GM08714 (cell line): ENCODE measurements around the gene SOX6.
"Not testable (repeated sequence)": the region's sequence is repeated elsewhere in the genome, so short reads cannot be mapped to it uniquely, and the experiment has no call there.

ENCODE experiments used
- H3K4me3 ChIP-seq: fragments of 200-500 bp; sonication (Bioruptor generic); 2 replicates; pipeline ENCODE4 v1.5.1; 2014; ENCODE audit warnings: mild to moderate bottlenecking, low read length, inconsistent platforms
- ZNF274 ChIP-seq: IDR thresholded peaks from 2 replicates; pipeline ENCODE4 v1.6.1; 2012; ENCODE audit warnings: mild to moderate bottlenecking, low read depth, low read length

The SOX6 gene

DNA sequence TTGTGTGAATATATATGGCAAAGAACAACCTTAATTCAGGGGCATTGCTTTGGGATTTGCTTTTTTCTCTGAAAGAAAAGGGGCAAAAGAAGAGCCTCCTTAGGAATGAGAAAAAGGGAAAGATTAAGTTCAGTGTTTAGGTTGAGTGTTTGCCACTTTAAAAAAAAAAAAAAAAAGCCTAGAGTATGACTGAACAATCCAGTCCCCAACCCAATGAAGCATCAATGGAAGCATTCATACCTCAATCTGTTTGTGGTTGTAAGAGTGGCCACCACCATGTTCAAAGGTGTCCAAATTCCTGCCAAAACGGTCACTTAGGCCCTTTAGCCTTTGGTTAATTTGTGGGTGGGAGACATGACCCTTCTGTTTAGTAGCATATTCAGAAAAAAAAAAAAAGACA is 260.6 kb downstream of the SOX6 start:
- no peak for TF ChIP-seq ZNF274
- no peak overlapping the region for H3K4me3 ChIP-seq

DNA sequence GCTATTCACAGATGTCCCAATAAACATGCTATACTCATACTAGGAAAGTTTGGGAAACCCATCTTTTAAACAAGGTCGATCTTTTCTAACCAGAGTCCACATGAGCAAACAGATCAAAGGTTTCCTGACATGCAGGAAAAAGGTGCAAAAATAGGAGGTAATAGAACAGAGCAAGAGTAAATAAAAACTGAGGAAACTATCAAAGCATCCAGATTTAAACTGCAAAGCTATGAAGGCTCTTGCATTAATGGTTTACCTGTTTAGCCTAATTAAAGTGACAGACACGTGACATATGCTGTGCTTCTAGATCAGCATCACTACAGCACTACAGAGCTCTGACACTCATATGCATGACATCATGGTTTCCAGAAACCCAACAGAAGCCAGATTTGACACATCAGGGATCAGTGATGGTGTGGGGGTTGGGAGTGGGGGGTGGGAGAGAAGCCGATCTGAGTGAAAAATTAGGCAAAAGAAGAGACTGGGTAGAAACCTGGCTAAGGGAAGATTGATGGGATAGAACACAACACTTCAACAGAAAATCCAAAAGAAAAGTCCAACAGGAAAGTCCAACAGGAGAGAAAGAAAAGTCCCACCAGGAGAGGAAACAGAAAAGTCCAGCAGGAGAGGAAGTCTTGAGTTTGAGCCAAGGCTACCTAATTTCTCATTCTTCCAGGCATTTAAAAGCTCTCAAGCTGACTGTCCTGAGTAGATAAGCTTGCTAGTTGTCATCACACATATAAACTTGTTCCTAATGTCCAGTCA is 262.3 kb downstream of the SOX6 start:
- no peak overlapping the region for H3K4me3 ChIP-seq
- no peak for TF ChIP-seq ZNF274

DNA sequence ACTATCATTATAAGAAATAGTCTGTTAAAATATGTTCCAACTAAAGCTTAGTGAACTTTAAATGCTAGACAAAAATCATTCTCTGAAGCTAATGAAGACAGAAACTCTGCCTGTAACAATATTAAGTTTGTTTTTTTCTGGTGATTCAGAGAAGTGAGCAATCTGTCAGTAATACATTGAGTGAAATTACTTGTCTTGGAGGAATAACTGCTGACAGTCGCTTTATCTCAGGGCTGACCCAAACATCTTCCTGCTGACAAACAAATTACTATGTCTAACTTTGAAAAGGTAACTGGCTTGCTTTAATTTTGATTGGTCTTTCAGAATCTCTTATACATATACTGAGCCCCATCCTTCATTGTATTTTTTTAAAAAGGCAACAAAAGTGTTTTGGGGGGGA is 264.5 kb downstream of the SOX6 start:
- TF ChIP-seq ZNF274 = no peak
- no peak overlapping the region for H3K4me3 ChIP-seq

DNA sequence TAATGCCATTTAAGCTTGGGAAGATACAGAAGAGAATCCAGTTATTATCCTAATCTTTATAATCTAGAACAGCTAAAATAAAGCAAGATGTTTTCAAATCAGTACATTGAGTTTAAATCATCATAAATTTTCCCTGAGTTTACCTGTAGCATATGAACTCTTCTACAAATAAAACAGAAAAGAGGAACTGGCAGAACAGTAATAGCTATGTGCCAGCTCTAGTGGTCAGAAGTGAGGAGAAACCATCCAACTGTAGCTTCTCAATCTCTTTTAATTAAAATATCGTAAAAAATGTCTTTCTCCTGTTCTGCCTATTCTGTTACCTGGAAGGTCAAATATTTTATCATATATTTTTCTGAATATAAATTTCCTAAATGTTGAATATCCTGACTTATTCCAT is 266.9 kb downstream of the SOX6 start:
- no peak for TF ChIP-seq ZNF274
- no peak overlapping the region for H3K4me3 ChIP-seq

DNA sequence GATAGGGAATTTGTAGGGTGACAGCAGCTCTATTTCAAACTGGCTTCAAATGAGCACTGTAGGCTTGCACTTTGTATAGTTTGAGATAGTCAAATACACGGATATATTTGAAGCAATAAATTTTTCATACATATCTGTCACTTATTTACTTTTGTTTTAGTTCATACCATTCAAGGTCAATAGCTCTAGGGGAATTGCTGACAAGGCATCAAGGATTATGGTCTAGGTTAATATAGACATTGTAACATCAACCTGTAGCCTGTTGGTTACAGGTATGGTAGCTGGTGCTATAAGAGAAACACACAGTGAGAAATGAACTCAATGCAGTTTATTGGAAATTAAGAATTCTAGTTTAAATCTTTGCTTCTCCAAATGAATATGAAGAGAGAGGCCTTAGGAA is 267.6 kb downstream of the SOX6 start:
- no peak for TF ChIP-seq ZNF274
- no peak overlapping the region for H3K4me3 ChIP-seq

DNA sequence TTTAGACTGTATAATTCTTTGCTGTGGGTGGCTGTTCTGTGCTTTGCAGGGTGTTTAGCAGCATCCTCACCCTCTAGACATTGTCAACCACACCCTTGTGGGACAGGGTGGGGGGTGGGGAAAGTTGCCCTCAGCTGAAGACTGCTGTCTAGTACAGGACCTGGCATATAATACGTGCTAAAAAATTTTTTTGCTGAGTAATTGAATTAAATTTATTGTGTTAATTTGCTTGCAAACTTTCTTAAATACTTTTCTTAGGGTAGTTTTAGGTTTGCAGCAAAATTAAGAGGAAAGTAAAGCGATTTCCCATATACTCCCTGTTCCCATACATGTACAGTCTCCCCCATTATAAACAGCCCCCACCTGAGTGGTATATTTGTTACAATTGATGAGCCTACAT is 268.5 kb downstream of the SOX6 start:
- H3K4me3 ChIP-seq = no peak overlapping the region
- no peak for TF ChIP-seq ZNF274

DNA sequence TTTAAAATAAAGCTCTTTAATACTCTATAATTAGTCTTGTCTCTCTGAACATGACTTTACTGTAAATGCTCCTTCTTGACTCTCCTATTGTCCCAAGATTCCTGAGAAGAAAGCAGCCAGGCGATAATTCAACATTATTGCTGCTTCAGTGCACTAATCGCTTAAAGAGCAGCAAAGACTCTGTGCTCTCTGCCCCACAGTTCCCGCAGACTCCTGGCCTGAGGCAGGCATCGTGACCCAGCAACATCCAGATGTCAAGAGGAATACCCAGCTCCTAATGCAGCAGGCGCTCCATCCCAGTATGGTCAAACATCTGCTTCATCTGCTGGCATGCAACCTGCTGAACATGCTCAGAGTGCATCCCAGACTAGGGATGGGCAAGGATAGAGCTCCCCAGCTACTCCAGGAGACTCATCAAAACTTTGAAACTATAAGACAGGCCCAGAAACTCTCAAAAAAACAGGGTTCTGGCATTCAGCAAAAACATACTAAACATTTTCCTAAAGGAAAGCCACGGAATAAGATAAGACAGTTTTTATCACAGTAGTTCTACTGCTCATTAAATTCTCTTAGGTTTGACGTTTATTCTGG is 270.0 kb downstream of the SOX6 start:
- no peak overlapping the region for H3K4me3 ChIP-seq
- no peak for TF ChIP-seq ZNF274

DNA sequence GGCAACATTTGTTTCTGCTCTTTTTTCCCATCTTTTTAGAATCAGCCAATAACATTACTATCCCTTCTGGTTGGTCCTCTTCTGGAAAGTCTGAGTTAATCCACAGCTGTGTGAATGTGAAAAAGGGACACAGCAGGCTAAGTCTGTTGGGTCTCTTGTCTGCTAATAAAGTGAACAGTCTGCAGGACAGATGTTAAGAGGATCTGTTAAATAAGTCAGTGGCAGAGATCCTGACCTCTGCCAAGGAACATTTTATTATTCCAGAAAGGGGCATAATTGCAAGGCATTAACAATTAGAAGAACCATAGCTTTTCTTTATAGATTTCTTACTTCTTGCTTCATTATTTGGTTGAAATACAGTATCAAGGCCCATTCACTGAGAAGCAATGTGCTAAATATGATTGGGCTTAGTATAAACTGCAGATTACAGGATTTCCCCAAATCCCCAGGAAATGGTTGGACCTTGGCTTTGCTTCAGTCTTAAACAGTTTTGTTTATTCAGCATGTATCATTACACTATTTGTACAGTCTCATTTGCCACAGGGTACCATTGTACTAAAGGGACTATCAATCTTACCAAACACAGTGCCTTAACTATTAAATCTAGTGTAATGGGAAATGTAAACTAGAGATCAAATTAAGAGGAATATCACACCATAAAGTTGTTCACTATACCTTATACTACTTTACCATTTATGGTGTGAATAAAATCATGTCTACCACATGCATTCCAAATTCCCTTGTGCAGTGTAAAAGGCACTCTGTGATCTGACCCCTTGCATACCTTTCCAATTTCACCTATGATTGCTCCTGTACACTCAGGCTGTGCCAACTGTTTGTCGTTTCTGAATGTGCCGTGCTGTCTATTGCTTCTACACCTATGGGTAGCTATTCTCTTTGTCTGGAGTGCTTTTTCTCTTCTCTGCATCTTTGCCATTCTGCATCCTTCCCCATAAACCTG is 274.0 kb downstream of the SOX6 start:
- H3K4me3 ChIP-seq = no peak overlapping the region
- TF ChIP-seq ZNF274 = no peak

DNA sequence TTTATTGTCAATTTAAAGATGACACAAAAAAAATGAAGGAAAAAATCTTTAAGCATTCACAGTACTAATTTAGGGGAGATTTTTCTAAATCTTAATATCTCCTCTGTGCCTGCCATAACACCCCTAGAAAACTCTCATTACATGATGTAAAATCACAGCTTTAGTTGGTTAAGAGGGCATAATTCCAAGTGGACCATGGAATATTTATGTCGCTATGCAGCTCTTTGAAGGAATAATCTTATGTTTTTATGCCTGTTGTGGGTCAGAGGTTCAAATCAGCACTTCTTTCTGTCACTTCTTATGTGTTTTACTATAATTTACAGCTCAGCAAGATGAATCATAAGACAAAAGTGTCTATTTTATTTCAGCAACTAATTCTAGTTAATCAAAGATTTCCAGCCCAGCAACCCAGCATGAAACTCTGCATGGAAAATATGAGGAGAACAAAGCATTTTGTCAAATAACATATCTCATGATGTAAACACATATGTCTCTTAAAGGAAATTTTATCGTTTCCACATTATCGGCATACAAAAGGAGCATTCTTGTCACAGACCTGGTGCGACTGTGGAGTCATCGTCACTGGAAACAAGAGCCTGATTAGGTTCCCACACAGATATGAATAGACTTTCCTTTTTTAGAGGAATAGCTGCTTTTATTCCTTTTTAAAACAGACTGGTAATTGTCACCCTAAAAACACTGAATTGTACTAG is 274.8 kb downstream of the SOX6 start:
- no peak overlapping the region for H3K4me3 ChIP-seq
- no peak for TF ChIP-seq ZNF274

DNA sequence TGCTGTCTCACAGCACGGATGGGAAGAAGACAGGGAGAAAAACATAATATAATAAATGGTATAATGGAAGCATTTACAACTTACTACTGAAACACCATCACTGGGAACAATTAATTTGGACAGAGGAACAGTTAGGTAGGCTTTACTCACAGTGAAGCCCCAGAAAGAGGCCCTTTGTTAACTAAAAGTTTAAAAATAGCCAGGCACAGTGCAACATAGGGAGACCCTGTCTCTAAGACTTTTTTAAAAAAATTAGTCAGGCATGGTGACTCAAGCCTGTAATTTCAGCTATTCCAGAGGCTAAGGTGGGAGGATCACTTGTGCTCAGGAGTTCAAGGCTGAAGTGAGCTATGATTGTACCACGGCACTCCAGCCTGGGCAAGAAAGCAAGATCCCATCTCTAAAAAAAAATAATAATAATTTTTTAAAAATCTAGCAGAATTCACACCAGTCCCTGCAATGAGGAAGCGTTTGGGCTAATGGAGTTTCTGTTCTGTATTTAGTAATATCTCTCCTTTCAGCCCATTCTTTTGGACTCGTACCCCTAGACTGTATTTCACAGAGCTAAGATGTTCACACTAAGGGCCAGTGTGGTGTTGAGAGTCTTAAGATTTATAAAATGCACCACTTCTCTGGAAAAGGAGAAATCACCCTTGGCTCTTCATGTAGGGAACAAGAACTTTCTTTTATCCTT is 275.5 kb downstream of the SOX6 start:
- H3K4me3 ChIP-seq = no peak overlapping the region
- no peak for TF ChIP-seq ZNF274

DNA sequence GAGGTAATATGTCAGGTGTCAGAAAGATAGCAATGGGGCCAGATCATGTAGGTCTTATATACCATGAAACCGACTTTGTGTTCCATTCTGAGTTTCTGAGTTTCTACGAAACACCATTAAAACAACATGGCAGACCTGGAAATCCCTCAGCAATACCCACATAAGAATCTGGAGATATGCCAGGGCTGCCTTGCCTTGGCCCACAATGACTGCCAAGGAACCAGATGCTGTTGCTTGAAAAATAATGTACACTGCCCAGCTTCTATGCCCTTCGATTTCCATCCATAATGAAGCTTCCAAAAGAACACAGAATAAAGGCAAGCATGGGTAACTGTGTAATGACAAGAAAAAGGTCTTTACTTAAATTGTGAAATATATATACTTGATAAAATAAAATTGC is 277.4 kb downstream of the SOX6 start:
- TF ChIP-seq ZNF274 = no peak

DNA sequence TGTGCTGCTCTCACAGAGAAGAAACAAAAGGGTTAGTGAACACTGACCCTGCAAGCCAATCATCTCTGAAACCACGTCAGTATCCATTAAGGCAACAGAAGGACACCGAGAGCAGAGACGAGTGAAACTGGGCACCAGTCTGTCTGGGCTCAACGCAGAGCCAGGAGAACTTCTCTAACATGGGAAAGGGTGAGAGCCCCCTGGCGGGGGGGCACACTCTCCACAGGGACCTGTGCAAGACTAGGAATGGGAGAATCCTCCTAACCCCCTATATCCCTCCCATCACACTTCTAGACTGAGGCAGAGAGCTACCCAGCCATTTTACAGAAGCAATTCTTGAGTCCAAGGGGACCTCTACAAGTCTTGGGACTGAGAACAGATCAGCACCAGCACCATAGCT is 285.8 kb downstream of the SOX6 start:
- TF ChIP-seq ZNF274 = no peak
- no peak overlapping the region for H3K4me3 ChIP-seq

More for the DNA sequence above, 277.4 kb downstream of the SOX6 start:
- no peak overlapping the region for H3K4me3 ChIP-seq

DNA sequence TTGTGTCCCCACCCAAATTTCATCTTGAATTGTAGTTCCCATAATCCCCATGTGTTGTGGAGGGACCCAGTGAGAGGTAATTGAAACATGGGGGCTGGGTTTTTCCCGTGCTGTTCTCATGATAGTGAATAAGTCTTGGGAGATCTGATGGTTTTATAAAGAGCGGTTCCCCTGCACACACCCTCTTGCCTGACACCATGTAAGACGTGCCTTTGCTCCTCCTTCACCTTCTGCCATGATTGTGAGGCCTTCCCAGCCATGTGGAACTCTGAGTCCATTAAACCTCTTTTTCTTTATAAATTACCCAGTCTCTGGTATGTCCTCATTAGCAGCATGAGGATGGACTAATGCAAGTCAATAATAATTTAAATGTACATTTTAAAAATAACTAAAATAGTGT is 289.1 kb downstream of the SOX6 start:
- not testable (repeated sequence) for H3K4me3 ChIP-seq

DNA sequence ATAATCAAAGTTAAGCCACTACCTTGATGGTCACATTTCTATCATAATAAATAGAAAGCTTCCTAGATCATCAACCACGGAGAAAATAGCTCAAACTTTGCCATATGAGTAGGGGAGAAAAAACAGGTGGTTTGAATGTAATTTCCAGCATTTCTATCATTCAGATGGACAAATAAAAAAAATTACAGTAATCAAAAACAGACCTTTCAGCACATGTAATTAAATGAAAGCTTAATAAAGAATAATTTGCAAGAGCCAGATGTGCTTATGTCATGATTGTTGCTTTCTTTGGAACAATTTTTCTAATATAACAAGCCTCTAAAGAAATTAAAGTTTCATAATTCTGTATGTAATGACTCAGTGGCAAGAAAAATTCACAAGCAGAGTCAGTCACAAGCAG is 297.0 kb downstream of the SOX6 start:
- no peak overlapping the region for H3K4me3 ChIP-seq
- TF ChIP-seq ZNF274 = no peak
